ENCODE results near the gene TTC21A.
"Not testable (repeated sequence)": the region's sequence is repeated elsewhere in the genome, so short reads cannot be mapped to it uniquely, and the experiment has no call there.

The TTC21A gene

DNA sequence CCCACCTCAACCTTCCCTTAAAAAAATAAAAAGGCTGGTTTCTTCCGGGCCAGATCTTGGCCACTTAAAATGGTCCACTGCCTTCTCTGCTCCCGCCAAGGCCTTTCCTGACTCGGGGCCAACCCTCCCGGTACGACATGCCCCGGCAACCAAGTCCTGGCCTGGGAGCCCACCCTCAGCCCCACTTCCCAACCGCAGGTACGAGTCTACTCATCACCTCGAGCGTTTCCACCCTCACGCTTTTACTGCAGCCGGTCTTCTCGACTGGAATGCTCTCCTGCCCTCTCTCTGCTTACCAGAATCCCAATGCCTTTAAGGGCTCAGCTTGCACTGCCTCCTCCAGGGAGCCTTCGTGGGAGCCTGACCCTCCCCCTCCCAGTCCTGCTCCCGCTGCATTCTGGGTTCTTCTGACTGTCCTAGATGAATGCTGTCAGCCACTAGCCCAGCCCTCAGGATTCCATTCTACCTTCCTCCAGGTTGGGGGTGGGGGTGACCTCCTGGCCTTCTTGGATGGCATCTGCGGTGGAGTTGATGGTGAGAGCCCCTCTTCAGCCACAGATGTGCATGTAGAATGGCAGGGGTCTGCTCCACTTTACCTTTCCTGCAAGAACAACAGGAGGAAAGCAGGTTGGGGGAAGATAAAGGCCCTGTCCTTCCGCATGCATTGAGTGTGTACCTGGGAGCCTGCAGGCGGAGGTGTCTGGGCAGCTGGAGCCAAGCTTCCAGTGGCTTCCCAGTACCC, 47.0 kb downstream of the TTC21A start:
- Mint-ChIP-seq H3K4me3 (peak overlapping the region; percentile 74), H3K27me3 (no peaks in the 10 kb centered on the region), H3K36me3 (ENCODE audit: low read depth) (peaks cover 32% of the 10 kb centered on the region), H3K27ac (peak overlapping the region; percentile 90), H3K9me3 (no peaks in the 10 kb centered on the region), H3K4me1 (ENCODE audit: low read depth) (peaks cover 45% of the 10 kb centered on the region)
- no peak for DNase-seq

DNA sequence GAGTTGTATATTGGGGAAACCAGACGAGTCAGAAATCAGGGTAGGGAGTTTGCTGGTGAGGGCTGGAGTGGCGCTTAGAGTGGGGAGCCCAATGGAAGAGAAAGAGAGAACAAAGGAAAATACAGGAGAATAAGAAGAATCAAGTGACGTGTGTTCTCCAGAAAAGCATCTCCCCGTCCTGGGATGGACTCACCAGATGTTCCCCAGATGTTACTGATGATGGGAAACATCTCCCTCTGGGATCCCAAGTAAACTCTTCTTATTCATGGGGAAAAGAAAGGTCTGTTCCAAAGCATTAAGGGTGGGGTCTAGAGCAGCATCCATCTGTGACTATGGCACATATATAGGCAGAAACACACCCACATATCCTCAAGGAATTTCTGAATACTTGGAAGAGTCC, 48.9 kb downstream of the TTC21A start:
- no peaks in the 10 kb centered on the region for H3K27me3 Mint-ChIP-seq
- peaks cover 13% of the 10 kb centered on the region for H3K36me3 Mint-ChIP-seq (ENCODE audit: low read depth)
- H3K4me3 Mint-ChIP-seq, result no peak overlapping the region
- no peak overlapping the region for H3K27ac Mint-ChIP-seq
- no peak for DNase-seq
- no peaks in the 10 kb centered on the region for H3K9me3 Mint-ChIP-seq
- peaks cover 26% of the 10 kb centered on the region for H3K4me1 Mint-ChIP-seq (ENCODE audit: low read depth)

DNA sequence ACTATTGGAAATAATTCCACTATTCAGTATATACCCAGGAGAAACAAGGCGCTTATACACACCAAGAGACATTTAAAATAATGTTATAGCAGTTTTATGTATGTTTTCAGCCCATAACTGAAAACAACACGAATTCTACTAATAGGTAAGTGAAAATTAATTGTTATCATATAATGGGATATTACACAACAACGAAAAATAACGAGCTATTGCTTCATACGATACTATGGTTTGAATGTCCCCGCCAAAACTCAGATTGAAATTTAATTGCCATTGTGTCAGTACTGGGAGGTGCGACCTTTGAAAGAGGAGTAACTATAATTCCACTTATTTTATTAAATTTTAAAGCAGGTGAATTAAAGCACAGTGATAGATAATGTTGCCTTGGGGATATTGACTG, 49.9 kb downstream of the TTC21A start:
- Mint-ChIP-seq H3K36me3 (ENCODE audit: low read depth) (peaks cover 3% of the 10 kb centered on the region), H3K4me3 (no peak overlapping the region), H3K27me3 (no peaks in the 10 kb centered on the region), H3K4me1 (ENCODE audit: low read depth) (peaks cover 22% of the 10 kb centered on the region), H3K27ac (no peak overlapping the region), H3K9me3 (no peaks in the 10 kb centered on the region)
- DNase-seq, result no peak

DNA sequence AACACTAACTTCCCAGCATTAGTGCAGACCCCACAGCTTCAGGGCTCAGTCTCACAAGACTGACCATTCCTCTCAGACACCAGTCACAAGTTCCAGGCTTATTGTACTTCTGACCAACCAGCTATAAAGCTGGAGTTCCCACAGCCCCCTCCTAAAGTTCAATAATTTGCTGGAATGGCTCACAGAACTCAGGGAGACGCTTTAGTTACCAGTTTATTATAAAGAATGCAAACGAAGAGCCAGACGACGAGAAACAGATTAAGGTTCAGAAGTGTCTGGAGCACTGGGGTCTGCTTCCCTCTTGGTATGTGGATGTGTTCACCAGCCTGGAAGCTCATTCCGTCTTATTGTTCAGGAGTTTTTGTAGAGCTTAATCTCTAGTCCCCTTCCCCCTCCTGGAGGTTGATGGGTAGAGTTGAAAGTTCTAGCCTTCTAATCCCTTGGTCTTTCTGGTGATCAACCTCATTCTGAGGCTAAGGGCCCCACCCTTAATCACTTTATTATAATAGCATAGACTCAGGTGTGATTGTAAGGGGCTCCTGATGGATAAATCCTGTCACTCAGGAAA, 50.8 kb downstream of the TTC21A start:
- H3K9me3 Mint-ChIP-seq, result no peaks in the 10 kb centered on the region
- no peak overlapping the region for H3K4me3 Mint-ChIP-seq
- DNase-seq, result no peak
- no peaks in the 10 kb centered on the region for H3K27me3 Mint-ChIP-seq
- no peaks in the 10 kb centered on the region for H3K36me3 Mint-ChIP-seq (ENCODE audit: low read depth)
- peaks cover 22% of the 10 kb centered on the region for H3K4me1 Mint-ChIP-seq (ENCODE audit: low read depth)
- no peak overlapping the region for H3K27ac Mint-ChIP-seq

DNA sequence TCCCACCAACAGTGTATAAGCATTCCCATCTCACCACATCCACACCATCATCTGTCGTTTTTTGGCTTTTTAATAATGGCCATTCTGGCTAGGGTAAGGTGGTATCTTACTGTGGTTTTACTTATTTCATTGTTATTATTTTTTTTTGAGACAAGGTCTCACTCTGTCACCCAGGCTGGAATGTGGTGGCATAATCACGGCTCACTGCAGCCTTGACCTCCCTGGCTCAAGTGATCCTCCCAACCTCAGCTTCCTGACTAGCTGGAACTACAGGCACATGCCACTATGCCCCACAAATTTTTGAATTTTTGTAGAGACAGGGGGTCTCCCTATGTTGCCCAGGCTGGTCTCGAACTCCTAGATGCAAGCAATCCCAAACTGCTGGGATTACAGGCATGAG, 56.9 kb downstream of the TTC21A start:
- Mint-ChIP-seq H3K4me3 (no peak overlapping the region), H3K36me3 (ENCODE audit: low read depth) (no peaks in the 10 kb centered on the region), H3K4me1 (ENCODE audit: low read depth) (peaks cover 18% of the 10 kb centered on the region), H3K27ac (no peak overlapping the region), H3K9me3 (no peaks in the 10 kb centered on the region), H3K27me3 (no peaks in the 10 kb centered on the region)
- DNase-seq, result no peak

DNA sequence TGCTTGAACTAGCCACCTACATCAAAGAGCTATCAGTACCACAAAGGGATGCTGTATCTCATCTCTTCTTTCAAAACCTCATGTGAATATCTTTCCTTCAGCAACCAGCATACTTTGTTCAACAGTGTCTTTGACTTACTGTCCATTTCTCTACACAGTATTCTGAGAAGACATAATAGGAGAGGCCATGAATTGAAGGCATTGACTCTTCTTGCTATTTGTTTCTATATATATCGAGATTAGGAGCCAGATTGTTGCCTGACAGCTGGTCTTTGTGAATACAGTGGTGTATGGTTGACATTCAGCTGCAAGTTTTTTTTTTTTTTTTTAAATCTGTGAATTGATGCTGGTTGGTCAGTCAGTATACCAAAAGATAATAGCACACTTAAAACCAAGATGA, 58.0 kb downstream of the TTC21A start:
- no peak for DNase-seq
- Mint-ChIP-seq H3K4me3 (no peak overlapping the region), H3K27me3 (no peaks in the 10 kb centered on the region), H3K9me3 (no peaks in the 10 kb centered on the region), H3K4me1 (ENCODE audit: low read depth) (peaks cover 21% of the 10 kb centered on the region), H3K27ac (no peak overlapping the region), H3K36me3 (ENCODE audit: low read depth) (no peaks in the 10 kb centered on the region)

DNA sequence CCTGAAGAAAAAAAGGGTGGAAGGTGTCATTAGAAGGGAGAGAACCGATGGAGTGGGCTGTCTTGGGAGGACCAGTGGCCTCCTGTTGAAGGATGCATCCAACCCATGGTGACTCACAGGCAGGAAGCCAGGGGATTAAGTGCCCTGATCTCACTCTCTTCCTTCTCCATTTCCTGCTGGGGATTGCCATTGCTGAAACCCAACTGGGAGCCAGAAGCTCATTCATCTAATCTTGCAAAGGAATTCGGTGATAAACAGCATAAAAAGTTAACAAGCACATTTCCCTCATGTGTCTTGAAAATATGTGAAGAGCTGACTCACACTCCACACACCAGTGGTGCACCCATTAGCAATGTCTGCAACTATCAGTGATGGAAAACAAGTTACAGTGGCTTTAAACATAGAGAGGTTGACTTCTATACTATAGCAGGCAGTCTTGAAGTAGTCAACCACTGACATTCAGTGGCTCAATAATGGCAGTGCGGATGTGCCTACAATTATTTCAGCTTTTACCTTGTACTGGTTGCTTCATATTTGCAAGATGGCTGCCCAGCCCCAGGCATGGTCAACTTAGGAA, 58.7 kb downstream of the TTC21A start:
- DNase-seq, result no peak
- no peaks in the 10 kb centered on the region for H3K36me3 Mint-ChIP-seq (ENCODE audit: low read depth)
- H3K4me1 Mint-ChIP-seq (ENCODE audit: low read depth), result peaks cover 21% of the 10 kb centered on the region
- H3K4me3 Mint-ChIP-seq, result no peak overlapping the region
- no peaks in the 10 kb centered on the region for H3K9me3 Mint-ChIP-seq
- H3K27me3 Mint-ChIP-seq, result no peaks in the 10 kb centered on the region
- H3K27ac Mint-ChIP-seq, result no peak overlapping the region

DNA sequence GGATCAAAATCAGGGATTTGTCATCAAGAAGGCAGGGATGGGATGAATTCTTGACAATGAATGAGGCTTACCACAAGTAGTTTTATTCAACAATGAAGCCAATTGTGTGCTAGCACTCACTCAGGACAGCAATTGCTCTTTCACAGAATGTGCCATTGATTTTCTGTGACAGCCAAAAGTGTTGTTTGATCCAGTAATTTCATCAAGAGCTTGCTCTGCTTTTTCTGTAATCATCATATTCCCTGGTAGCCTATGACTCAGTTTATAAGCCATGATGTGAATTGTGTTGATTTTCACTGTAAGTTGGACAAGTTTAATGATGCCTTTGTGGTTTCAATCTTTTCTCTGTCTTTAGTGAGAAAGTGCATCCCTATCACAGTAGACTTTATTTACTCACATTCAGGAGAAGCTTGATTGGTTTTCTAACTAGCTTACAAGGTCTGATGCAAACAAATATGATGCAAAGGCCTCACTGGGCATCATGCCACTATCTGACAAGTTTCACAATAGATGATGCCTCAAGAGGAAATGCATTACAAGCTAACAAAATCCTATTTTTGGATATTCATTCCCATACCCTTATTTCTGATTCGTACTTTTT, 59.6 kb downstream of the TTC21A start:
- H3K36me3 Mint-ChIP-seq (ENCODE audit: low read depth), result no peaks in the 10 kb centered on the region
- no peaks in the 10 kb centered on the region for H3K9me3 Mint-ChIP-seq
- H3K27me3 Mint-ChIP-seq, result no peaks in the 10 kb centered on the region
- H3K4me3 Mint-ChIP-seq, result no peak overlapping the region
- H3K4me1 Mint-ChIP-seq (ENCODE audit: low read depth), result peaks cover 21% of the 10 kb centered on the region
- no peak for DNase-seq
- no peak overlapping the region for H3K27ac Mint-ChIP-seq

DNA sequence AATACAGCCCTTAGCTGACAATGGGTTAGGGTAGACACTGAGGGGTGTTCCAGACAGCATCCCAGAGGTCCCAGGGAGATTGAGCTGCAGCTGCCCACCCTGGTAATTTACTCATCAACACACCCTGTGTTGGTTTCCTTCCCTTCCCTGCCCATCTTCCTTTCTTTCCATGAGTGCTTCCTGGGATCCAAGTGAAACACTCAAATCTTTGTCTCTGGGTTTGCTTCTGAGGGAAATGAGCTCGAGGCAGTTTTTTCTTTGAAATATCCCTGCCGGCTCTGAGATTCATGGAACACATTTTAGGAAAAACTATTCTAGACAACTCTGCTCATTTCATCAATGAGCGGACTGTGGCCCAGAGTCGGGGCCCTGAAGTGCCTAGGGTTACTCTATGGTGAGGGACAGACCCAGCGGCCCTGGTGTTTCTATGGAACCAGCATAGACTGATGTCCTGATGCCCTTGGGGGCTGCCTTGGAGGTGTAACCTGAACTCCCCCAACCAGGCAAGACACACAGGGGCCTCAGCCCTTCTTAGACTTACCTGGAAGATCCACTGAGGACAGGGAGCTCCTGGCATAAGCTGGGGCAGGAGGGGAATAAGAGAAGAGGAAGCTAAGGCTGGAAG, 60.8 kb downstream of the TTC21A start:
- no peak overlapping the region for H3K4me3 Mint-ChIP-seq
- H3K9me3 Mint-ChIP-seq, result no peaks in the 10 kb centered on the region
- no peaks in the 10 kb centered on the region for H3K27me3 Mint-ChIP-seq
- H3K36me3 Mint-ChIP-seq (ENCODE audit: low read depth), result no peaks in the 10 kb centered on the region
- H3K27ac Mint-ChIP-seq, result no peak overlapping the region
- H3K4me1 Mint-ChIP-seq (ENCODE audit: low read depth), result peaks cover 21% of the 10 kb centered on the region
- no peak for DNase-seq

DNA sequence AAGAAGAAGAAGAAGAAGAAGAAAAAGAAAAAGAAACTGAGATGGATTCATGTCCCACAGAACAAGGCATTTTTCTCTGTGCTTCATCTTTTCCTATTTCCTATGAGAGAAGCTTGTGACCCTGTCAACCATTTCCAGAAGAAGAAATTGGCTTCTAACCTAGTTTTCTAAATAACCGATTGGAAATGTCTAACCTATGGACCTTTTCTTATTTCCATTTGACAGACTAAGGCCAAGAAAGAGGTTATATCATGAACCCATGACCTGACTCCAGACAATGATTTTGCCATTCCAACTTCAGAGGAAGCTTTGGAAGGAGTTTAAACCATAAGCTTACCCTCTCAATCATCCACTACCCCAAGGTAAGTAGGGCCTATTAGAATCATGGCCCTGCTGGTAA, 62.2 kb downstream of the TTC21A start:
- Mint-ChIP-seq H3K4me3 (no peak overlapping the region), H3K36me3 (ENCODE audit: low read depth) (no peaks in the 10 kb centered on the region), H3K27me3 (no peaks in the 10 kb centered on the region), H3K27ac (no peak overlapping the region), H3K9me3 (no peaks in the 10 kb centered on the region), H3K4me1 (ENCODE audit: low read depth) (peaks cover 21% of the 10 kb centered on the region)
- no peak for DNase-seq

DNA sequence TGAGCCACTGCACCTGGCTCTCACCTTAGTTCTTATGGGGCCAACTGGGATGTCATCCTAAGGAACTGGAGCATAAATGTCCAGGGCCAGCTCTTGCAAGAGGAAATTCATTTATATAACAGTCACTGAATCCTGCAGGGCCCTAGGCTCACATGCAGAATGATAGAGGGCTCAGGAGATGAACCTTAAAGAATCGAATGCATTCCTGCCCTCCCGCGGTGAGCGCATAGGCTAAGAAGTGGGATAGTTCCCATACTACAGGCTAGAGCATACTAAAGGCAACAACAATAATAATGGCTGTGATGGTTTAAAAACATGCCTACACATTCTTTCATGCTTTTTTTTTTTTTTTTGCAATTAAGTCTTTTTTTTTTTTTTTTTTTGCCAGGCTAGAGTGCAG, 63.0 kb downstream of the TTC21A start:
- no peaks in the 10 kb centered on the region for H3K36me3 Mint-ChIP-seq (ENCODE audit: low read depth)
- H3K9me3 Mint-ChIP-seq, result no peaks in the 10 kb centered on the region
- peaks cover 20% of the 10 kb centered on the region for H3K4me1 Mint-ChIP-seq (ENCODE audit: low read depth)
- H3K27me3 Mint-ChIP-seq, result no peaks in the 10 kb centered on the region
- no peak overlapping the region for H3K4me3 Mint-ChIP-seq
- no peak for DNase-seq
- H3K27ac Mint-ChIP-seq, result no peak overlapping the region

DNA sequence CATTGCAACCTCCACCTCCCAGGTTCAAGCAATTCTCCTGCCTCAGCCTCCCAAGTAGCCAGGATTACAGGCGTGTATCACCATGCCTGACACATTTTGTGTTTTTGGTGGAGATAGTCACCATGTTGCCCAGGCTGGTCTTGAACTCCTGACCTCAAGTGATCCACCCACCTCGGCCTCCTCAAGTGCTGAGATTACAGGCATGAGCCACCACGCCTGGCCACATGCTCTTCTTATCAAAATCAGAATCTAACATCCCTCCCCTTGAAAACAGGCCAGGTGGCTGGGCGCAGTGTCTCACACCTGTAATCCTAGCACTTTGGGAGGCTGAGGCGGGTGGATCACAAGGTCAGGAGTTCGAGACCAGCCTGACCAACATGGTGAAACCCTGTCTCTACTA, 63.4 kb downstream of the TTC21A start:
- H3K9me3 Mint-ChIP-seq; H3K27me3 Mint-ChIP-seq; H3K36me3 Mint-ChIP-seq (ENCODE audit: low read depth); DNase-seq; H3K4me3 Mint-ChIP-seq; H3K27ac Mint-ChIP-seq: not testable (repeated sequence)
- peaks cover 21% of the 10 kb centered on the region for H3K4me1 Mint-ChIP-seq (ENCODE audit: low read depth)

DNA sequence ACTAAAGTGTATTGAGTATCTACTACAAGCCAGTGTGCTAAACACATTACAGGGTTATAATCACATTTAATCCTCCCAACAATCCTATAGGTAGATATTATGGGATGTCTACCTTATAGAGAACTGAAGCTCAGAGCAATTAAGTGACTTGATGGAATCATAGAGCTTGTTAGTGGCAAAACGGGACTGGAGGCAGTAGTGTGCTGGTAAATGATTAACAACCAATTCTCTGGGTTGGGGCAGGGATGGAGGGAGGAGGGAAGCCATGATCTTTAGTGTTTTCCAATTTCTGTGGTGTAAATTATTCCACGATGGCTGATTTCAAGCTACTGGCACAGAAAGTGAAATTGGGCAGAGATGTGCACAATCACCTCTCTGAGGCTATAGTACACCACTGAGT, 64.4 kb downstream of the TTC21A start:
- no peak overlapping the region for H3K27ac Mint-ChIP-seq

DNA sequence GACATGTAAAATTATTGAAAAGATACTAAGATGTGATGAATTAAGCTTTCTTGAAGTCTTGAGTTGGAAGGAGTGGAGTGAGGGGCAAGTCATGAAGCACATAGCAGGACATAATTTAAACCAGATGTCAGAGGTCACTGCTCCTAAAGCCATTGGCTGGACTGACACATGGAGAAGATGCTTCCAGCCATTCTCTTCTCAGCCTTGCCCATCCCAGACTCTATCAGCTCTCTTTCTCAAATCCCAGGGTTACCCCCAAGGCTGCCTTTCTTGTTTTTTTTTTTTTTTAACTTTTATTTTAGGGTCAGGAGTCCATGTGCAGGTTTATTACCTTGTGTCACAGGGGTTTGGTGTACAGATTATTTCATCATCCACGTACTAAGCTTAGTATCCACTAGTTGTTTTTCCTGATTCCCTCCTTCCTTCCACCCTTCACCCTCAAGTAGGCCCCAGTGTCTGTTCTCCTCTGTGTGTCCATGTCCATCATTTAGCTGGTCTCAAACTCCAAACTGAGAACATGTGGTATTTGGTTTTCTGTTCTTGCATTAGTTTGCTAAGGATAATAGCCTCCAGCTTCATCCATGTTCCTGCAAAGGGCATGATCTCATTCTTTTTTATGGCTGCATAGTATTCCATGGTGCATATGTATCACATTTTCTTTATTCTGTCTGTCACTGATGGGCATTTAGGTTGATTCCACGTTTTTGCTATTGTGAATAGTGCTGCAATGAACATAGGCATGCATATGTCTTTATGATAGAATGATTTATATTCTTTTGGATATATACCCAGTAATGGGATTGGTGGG, 66.0 kb downstream of the TTC21A start:
- Mint-ChIP-seq H3K27ac (no peak overlapping the region), H3K4me1 (ENCODE audit: low read depth) (peaks cover 26% of the 10 kb centered on the region), H3K4me3 (no peak overlapping the region), H3K36me3 (ENCODE audit: low read depth) (no peaks in the 10 kb centered on the region), H3K9me3 (no peaks in the 10 kb centered on the region), H3K27me3 (no peaks in the 10 kb centered on the region)
- DNase-seq, result no peak

More for the DNA sequence above, 64.4 kb downstream of the TTC21A start:
- Mint-ChIP-seq H3K27me3 (no peaks in the 10 kb centered on the region), H3K9me3 (no peaks in the 10 kb centered on the region), H3K4me3 (no peak overlapping the region), H3K36me3 (ENCODE audit: low read depth) (no peaks in the 10 kb centered on the region), H3K4me1 (ENCODE audit: low read depth) (peaks cover 21% of the 10 kb centered on the region)
- DNase-seq, result no peak

Data from activated T-cell treated with anti-CD3 and anti-CD28 coated beads, Interleukin-2, amount 50 U/mL, for 24 hours (primary cell).